Liver (tissue), 9 donors: ENCODE results near the gene ORM2. TPM values are rescaled to one million over a fixed set of nuclear protein-coding genes. Genes with fewer than 3 reads are reported as not detected.

Experiments used
- DNase-seq: peaks from one replicate; pipeline ENCODE4 v3.0.0-alpha.2; 2017; ENCODE audit warnings: low spot score
- H3K27ac ChIP-seq, 2 donors: one replicate each; pipeline ENCODE4 v1.7.0; 2013; ENCODE audit warnings: inconsistent platforms in 2 of 2, low read length in 2 of 2, control low read depth in 1 of 2, low read depth in 1 of 2, mild to moderate bottlenecking in 1 of 2
- H3K27me3 ChIP-seq, 4 donors: one replicate each; pipeline versions ENCODE4 v1.6.1 to v1.7.0; 2013; ENCODE audit warnings: low read length in 3 of 4, inconsistent platforms in 1 of 4, mild to moderate bottlenecking in 1 of 4, moderate library complexity in 1 of 4; ENCODE audit not compliant: control insufficient read depth in 4 of 4, insufficient read depth in 4 of 4
- H3K36me3 ChIP-seq, 4 donors: one replicate each; pipeline versions ENCODE4 v1.6.1 to v1.7.0; 2013; ENCODE audit warnings: low read length in 3 of 4, mild to moderate bottlenecking in 3 of 4, low read depth in 1 of 4, moderate library complexity in 1 of 4; ENCODE audit not compliant: control insufficient read depth in 4 of 4, insufficient read depth in 3 of 4
- H3K4me1 ChIP-seq, 4 donors: one replicate each; pipeline versions ENCODE4 v1.6.1 to v1.7.0; 2013; ENCODE audit warnings: low read length in 3 of 4, mild to moderate bottlenecking in 3 of 4, moderate library complexity in 1 of 4; ENCODE audit not compliant: control insufficient read depth in 4 of 4, insufficient read depth in 4 of 4
- H3K4me3 ChIP-seq, 3 donors: one replicate each; pipeline versions ENCODE4 v1.6.1 to v1.7.0; 2013; ENCODE audit warnings: low read length in 3 of 3, control low read depth in 1 of 3, low read depth in 1 of 3, mild to moderate bottlenecking in 1 of 3
- H3K9ac ChIP-seq, 2 donors: one replicate each; pipeline ENCODE4 v1.7.0; 2013; ENCODE audit warnings: low read length in 2 of 2, mild to moderate bottlenecking in 2 of 2, moderate library complexity in 2 of 2, control low read depth in 1 of 2, low read depth in 1 of 2
- H3K9me3 ChIP-seq, 4 donors: one replicate each; pipeline versions ENCODE4 v1.6.1 to v1.7.0; 2013; ENCODE audit warnings: low read length in 3 of 4; ENCODE audit not compliant: control insufficient read depth in 4 of 4
- ATF3 ChIP-seq: IDR thresholded peaks from 2 replicates; pipeline ENCODE4 v1.6.1; 2016; ENCODE audit warnings: antibody characterized with exemption
- CTCF ChIP-seq: fragments of 150-350 bp; IDR thresholded peaks from 2 replicates; pipeline ENCODE4 v1.5.1; 2017; ENCODE audit warnings: improper control_type of control experiment, low read depth, low read length; ENCODE audit not compliant: missing input control
- EGR1 ChIP-seq, 2 donors: IDR thresholded peaks; 2 replicates each; pipeline ENCODE4 v1.6.1; 2016 to 2018; ENCODE audit warnings: antibody characterized with exemption in 2 of 2, low read depth in 2 of 2
- FOXA2 ChIP-seq: IDR thresholded peaks from 2 replicates; pipeline ENCODE4 v1.6.1; 2016; ENCODE audit warnings: antibody characterized with exemption
- GABPA ChIP-seq, 2 donors: IDR thresholded peaks in 1 of 2; conservative IDR thresholded peaks in 1 of 2; 2 replicates each; pipeline ENCODE4 v1.6.1; 2016; ENCODE audit warnings: antibody characterized with exemption in 2 of 2, mild to moderate bottlenecking in 1 of 2, moderate library complexity in 1 of 2
- HNF4A ChIP-seq, 2 donors: conservative IDR thresholded peaks; 2 replicates each; pipeline ENCODE4 v1.6.1; 2016; ENCODE audit warnings: antibody characterized with exemption in 2 of 2, mild to moderate bottlenecking in 2 of 2
- HNF4G ChIP-seq: IDR thresholded peaks from 2 replicates; pipeline ENCODE4 v1.6.1; 2016; ENCODE audit warnings: antibody characterized with exemption
- JUND ChIP-seq, 2 donors: IDR thresholded peaks; 2 replicates each; pipeline ENCODE4 v1.6.1; 2016; ENCODE audit warnings: antibody characterized with exemption in 2 of 2
- MAX ChIP-seq: IDR thresholded peaks from 2 replicates; pipeline ENCODE4 v1.6.1; 2016; ENCODE audit warnings: antibody characterized with exemption
- NR2F2 ChIP-seq: IDR thresholded peaks from 2 replicates; pipeline ENCODE4 v1.6.1; 2016; ENCODE audit warnings: antibody characterized with exemption
- RAD21 ChIP-seq, 2 donors: IDR thresholded peaks; 2 replicates each; pipeline ENCODE4 v1.6.1; 2016; ENCODE audit warnings: antibody characterized with exemption in 2 of 2, mild to moderate bottlenecking in 2 of 2
- REST ChIP-seq: IDR thresholded peaks from 2 replicates; pipeline ENCODE4 v1.6.1; 2016; ENCODE audit warnings: antibody characterized with exemption, mild to moderate bottlenecking
- RXRA ChIP-seq, 2 donors: IDR thresholded peaks; 2 replicates each; pipeline ENCODE4 v1.6.1; 2017 to 2018; ENCODE audit warnings: antibody characterized with exemption in 2 of 2, mild to moderate bottlenecking in 1 of 2
- TAF1 ChIP-seq: conservative IDR thresholded peaks from 2 replicates; pipeline ENCODE4 v1.6.1; 2016; ENCODE audit warnings: antibody characterized with exemption, mild to moderate bottlenecking
- YY1 ChIP-seq: IDR thresholded peaks from 2 replicates; pipeline ENCODE4 v1.6.1; 2016; ENCODE audit warnings: antibody characterized with exemption, mild to moderate bottlenecking
- ZBTB33 ChIP-seq: IDR thresholded peaks from 2 replicates; pipeline ENCODE4 v1.6.1; 2016; ENCODE audit warnings: antibody characterized with exemption
- WGBS: extraction: QIAGEN DNeasy Blood & Tissue Kit; methylation state at CpG from one replicate; pipeline ENCODE4 v1.1.7; 2013; 5-methylcytosine and 5-hydroxymethylcytosine counted together
- polyA plus RNA-seq, 2 donors: library from polyadenylated mRNA; stranded (reverse) in 1 of 2; unstranded in 1 of 2; fragments of 200-250 nt in 1 of 2; fragments of >200 nt in 1 of 2; fragmentation: Nextera tagmentation in 1 of 2; extraction: Ambion mirVana in 1 of 2; gene quantifications; one replicate each; pipeline versions ENCODE4 v1.2.1 to v1.2.3, GENCODE V29; 2013 to 2015
- total RNA-seq, 2 donors: library from RNA; depleted of rRNA; stranded (reverse); fragments of >200 nt; gene quantifications; one replicate each; pipeline ENCODE4 v1.2.3, GENCODE V29; 2014
- donor health status: healthy.
- donor health status: healthy.
- donor health status: healthy.
- donor health status: healthy.
- donor health status: healthy.

ORM2 gene
- total and polyA plus RNA-seq, 4 donors = 276 to 7,373 (median 5,310) TPM

GRCh38 chr9:114285166-114285867 lies 44.4 kb upstream of the ORM2 start:
- 79% methylated on average over 20 of the region's 20 CpGs for WGBS

GRCh38 chr9:114286146-114286679 lies 43.5 kb upstream of the ORM2 start:
- Histone ChIP-seq H3K4me3 (no peak overlapping the region), H3K9ac (no peak overlapping the region), H3K4me1 (peaks cover 0 to under 1% (median 0%) of the 10 kb centered on the region in 4 donors), H3K9me3 (no peaks in the 10 kb centered on the region), H3K27ac (no peak overlapping the region), H3K27me3 (no peaks in the 10 kb centered on the region), H3K36me3 (peaks cover 5 to 43% (median 19%) of the 10 kb centered on the region in 4 donors)
- DNase-seq = no peak
- 91% methylated on average over 10 of the region's 10 CpGs for WGBS
- no peak for TF ChIP-seq ATF3
- no peak for TF ChIP-seq REST
- no peak for TF ChIP-seq MAX
- no peak for TF ChIP-seq FOXA2
- TF ChIP-seq EGR1 (IDR thresholded peaks at IDR 0.05; ENCODE audit: low read depth in 2 of 2) = no peak
- TF ChIP-seq RXRA (IDR thresholded peaks at IDR 0.05) = no peak
- TF ChIP-seq CTCF = no peak
- TF ChIP-seq NR2F2 = no peak
- TF ChIP-seq HNF4G = no peak
- no peak for TF ChIP-seq YY1

More at GRCh38 chr9:114285166-114285867, 44.4 kb upstream of the ORM2 start:
- H3K4me1 ChIP-seq = peaks cover 0 to 4% (median 0%) of the 10 kb centered on the region in 4 donors
- no peak overlapping the region for H3K4me3 ChIP-seq
- no peak overlapping the region for H3K9ac ChIP-seq
- H3K9me3 ChIP-seq = no peaks in the 10 kb centered on the region
- peaks cover 5 to 43% (median 19%) of the 10 kb centered on the region in 4 donors for H3K36me3 ChIP-seq
- no peaks in the 10 kb centered on the region for H3K27me3 ChIP-seq
- no peak overlapping the region for H3K27ac ChIP-seq
- TF ChIP-seq CTCF (no peak), NR2F2 (no peak), JUND (IDR thresholded peaks at IDR 0.05) (no peak), YY1 (no peak), GABPA (IDR thresholded peaks at IDR 0.05 in 1 of 2, conservative IDR thresholded peaks at IDR 0.05 in 1 of 2) (no peak), TAF1 (no peak), ZBTB33 (no peak), HNF4A (conservative IDR thresholded peaks at IDR 0.05) (no peak), HNF4G (no peak), RXRA (IDR thresholded peaks at IDR 0.05) (no peak), MAX (no peak), RAD21 (IDR thresholded peaks at IDR 0.05) (no peak)
- no peak for DNase-seq
